HEK293T (cell line): ENCODE measurements around the gene KCNH6.

ENCODE experiments used
- ARNT ChIP-seq: fragments of 450-650 bp; IDR thresholded peaks from 2 replicates; pipeline ENCODE4 v1.6.1; 2017; ENCODE audit warnings: mild to moderate bottlenecking
- BHLHE40 ChIP-seq: fragments of 450-650 bp; IDR thresholded peaks from 2 replicates; pipeline ENCODE4 v1.6.1; 2016; ENCODE audit warnings: mild to moderate bottlenecking, moderate library complexity, borderline replicate concordance
- CTBP1 ChIP-seq: fragments of 450-650 bp; IDR thresholded peaks from 2 replicates; pipeline ENCODE4 v1.6.1; 2016; ENCODE audit warnings: borderline replicate concordance
- FOXA1 ChIP-seq: fragments of 450-650 bp; IDR thresholded peaks from 2 replicates; pipeline ENCODE4 v1.6.1; 2016; ENCODE audit warnings: mild to moderate bottlenecking
- FOXK2 ChIP-seq: fragments of 450-650 bp; IDR thresholded peaks from 2 replicates; pipeline ENCODE4 v1.6.1; 2016; ENCODE audit warnings: mild to moderate bottlenecking
- FOXM1 ChIP-seq: fragments of 450-650 bp; IDR thresholded peaks from 2 replicates; pipeline ENCODE4 v1.6.1; 2017; ENCODE audit warnings: mild to moderate bottlenecking, borderline replicate concordance
- L3MBTL2 ChIP-seq: fragments of 450-650 bp; conservative IDR thresholded peaks from 2 replicates; pipeline ENCODE4 v1.6.1; 2016; ENCODE audit warnings: mild to moderate bottlenecking
- LEF1 ChIP-seq: fragments of 450-650 bp; IDR thresholded peaks from 2 replicates; pipeline ENCODE4 v1.6.1; 2017; ENCODE audit warnings: mild to moderate bottlenecking, borderline replicate concordance
- SP1 ChIP-seq: fragments of 450-650 bp; IDR thresholded peaks from 2 replicates; pipeline ENCODE4 v1.6.1; 2017
- SUZ12 ChIP-seq: fragments of 450-650 bp; IDR thresholded peaks from 2 replicates; pipeline ENCODE4 v1.6.1; 2016; ENCODE audit warnings: mild to moderate bottlenecking
- TARDBP ChIP-seq: fragments of 450-650 bp; IDR thresholded peaks from 2 replicates; pipeline ENCODE4 v1.6.1; 2016
- ZNF384 ChIP-seq: fragments of 450-650 bp; IDR thresholded peaks from 2 replicates; pipeline ENCODE4 v1.6.1; 2016
- TF ChIP-seq, protein P1 (sequence below): fragments of 450-650 bp; IDR thresholded peaks from 2 replicates; pipeline ENCODE4 v1.6.1; 2016

DNA sequence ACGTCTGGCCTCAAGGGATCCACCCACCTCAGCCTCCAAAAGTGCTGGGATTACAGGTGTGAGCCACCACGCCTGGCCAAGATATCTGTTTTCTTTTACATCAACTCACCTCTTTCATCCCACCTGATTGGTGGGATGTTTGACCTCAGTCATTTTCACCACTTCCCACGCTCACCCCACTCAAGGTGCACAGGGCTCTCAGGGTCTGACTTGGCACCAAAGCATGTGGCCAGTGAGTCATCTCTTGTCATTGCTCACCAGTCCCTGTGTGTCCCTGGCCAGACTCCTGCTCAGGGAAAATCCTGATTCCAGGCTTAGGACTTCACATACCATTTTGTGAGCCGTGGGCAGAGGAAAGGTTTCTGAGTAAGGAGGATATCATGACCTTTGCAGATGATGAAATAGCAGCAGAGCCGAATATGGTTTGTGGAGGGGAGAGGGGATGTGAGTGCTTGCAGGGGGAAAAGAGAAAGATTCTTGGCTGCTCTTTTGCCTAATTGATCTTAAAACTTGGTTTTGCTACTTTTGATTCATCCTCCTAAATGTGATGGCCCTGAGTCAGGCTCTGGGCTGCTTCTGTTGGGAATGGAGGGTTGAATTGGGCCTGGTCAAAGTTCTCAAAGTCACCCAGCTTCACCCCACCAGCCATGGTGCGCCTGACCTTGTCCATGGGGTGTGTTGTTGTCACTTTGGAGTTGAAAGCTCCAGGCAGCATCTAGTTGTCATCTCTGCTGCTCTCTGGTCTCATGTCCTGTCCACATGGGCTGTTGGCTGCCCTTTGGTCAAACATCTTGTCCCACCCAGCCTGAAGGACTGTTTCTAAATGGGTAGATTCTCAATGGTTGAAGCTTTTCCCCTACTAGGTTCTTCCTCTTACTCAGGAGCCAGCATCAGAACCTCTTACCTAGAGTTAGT, 6.0 kb upstream of the KCNH6 start:
- TF ChIP-seq TARDBP (no peak), FOXM1 (no peak), L3MBTL2 (no peak), ARNT (no peak), CTBP1 (no peak), SUZ12 (no peak), ZNF384 (no peak), BHLHE40 (no peak), FOXK2 (no peak), SP1 (no peak), LEF1 (no peak), FOXA1 (no peak)
- TF ChIP-seq, protein P1, sequence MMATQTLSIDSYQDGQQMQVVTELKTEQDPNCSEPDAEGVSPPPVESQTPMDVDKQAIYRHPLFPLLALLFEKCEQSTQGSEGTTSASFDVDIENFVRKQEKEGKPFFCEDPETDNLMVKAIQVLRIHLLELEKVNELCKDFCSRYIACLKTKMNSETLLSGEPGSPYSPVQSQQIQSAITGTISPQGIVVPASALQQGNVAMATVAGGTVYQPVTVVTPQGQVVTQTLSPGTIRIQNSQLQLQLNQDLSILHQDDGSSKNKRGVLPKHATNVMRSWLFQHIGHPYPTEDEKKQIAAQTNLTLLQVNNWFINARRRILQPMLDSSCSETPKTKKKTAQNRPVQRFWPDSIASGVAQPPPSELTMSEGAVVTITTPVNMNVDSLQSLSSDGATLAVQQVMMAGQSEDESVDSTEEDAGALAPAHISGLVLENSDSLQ: no peak
